HG03565 (cell line): ENCODE data around the gene UGT1A3.

Experiments
- ATAC-seq: cut with Tn5 transposase; IDR thresholded peaks from one replicate; pipeline ENCODE4 v1.9.1; 2021; ENCODE audit warnings: mild to moderate bottlenecking, moderate library complexity; ENCODE audit not compliant: unreplicated experiment

UGT1A3 gene

GRCh38 chr2:233756429-233757081, 27.7 kb downstream of the UGT1A3 start:
- ATAC-seq = no peak

GRCh38 chr2:233758141-233758540, 29.3 kb downstream of the UGT1A3 start:
- no peak for ATAC-seq

- ATAC-seq = no peak
Measured at GRCh38 chr2:233758849-233759248, 30.0 kb downstream of the UGT1A3 start.

GRCh38 chr2:233760043-233760442, 31.2 kb downstream of the UGT1A3 start, which contains the start of gene UGT1A1:
UGT1A1 (plus strand) TSS chr2:233760270; CDS start chr2:233760288, 18 bp downstream.
- no peak for ATAC-seq

GRCh38 chr2:233761040-233761769, 32.4 kb downstream of the UGT1A3 start:
- ATAC-seq = no peak

- ATAC-seq = no peak
Measured at GRCh38 chr2:233764264-233764663, 35.4 kb downstream of the UGT1A3 start.

GRCh38 chr2:233764761-233765160, 35.9 kb downstream of the UGT1A3 start:
- ATAC-seq = no peak

GRCh38 chr2:233766416-233766815, 37.6 kb downstream of the UGT1A3 start:
- no peak for ATAC-seq

GRCh38 chr2:233768076-233768475, 39.2 kb downstream of the UGT1A3 start:
- no peak for ATAC-seq

GRCh38 chr2:233769260-233769659, 40.4 kb downstream of the UGT1A3 start:
- no peak for ATAC-seq

GRCh38 chr2:233772153-233772552, 43.3 kb downstream of the UGT1A3 start:
- no peak for ATAC-seq

GRCh38 chr2:233772583-233772982, 43.7 kb downstream of the UGT1A3 start:
- ATAC-seq = no peak

- no peak for ATAC-seq
Measured at GRCh38 chr2:233773854-233774253, 45.0 kb downstream of the UGT1A3 start.

GRCh38 chr2:233775414-233775813, 46.6 kb downstream of the UGT1A3 start:
- ATAC-seq = no peak

- no peak for ATAC-seq
Measured at GRCh38 chr2:233778030-233778429, 49.2 kb downstream of the UGT1A3 start, which contains the start of gene MROH2A. MROH2A (plus strand) TSS chr2:233778330; CDS start chr2:233779359, 1,029 bp downstream.

- ATAC-seq = no peak
Measured at GRCh38 chr2:233779722-233780121, 50.9 kb downstream of the UGT1A3 start.

- no peak for ATAC-seq
Measured at GRCh38 chr2:233780771-233781170, 51.9 kb downstream of the UGT1A3 start.

GRCh38 chr2:233789554-233789953, 60.7 kb downstream of the UGT1A3 start:
- ATAC-seq = no peak

GRCh38 chr2:233791151-233791882, 62.5 kb downstream of the UGT1A3 start:
- no peak for ATAC-seq

GRCh38 chr2:233791883-233792329, 63.1 kb downstream of the UGT1A3 start:
- no peak for ATAC-seq

GRCh38 chr2:233792720-233793119, 63.9 kb downstream of the UGT1A3 start:
- no peak for ATAC-seq
